GM06990 (cell line): ENCODE results near the gene SOX12.

ENCODE experiments used
- DNase-seq: peaks from one replicate; pipeline ENCODE4 v3.0.0-alpha.2; 2011; ENCODE audit not compliant: insufficient read length; ENCODE audit errors: extremely low read depth
- H3K27me3 ChIP-seq: replicated peaks from 2 replicates; pipeline ENCODE4 v1.6.0; 2011; ENCODE audit warnings: low read length; ENCODE audit not compliant: control insufficient read depth, insufficient read depth
- H3K36me3 ChIP-seq: 2 replicates; pipeline ENCODE4 v1.5.1; 2011; ENCODE audit warnings: low read length; ENCODE audit not compliant: control insufficient read depth, insufficient read depth
- H3K4me3 ChIP-seq: replicated peaks from 2 replicates; pipeline ENCODE4 v1.5.1; 2011; ENCODE audit warnings: low read depth, mild to moderate bottlenecking, control low read depth, low read length
- CTCF ChIP-seq: IDR thresholded peaks from 2 replicates; pipeline ENCODE4 v1.5.1; 2011; ENCODE audit warnings: low read length, control low read depth, mild to moderate bottlenecking, inconsistent platforms; ENCODE audit not compliant: insufficient read depth, poor library complexity, severe bottlenecking

Gene SOX12

DNA sequence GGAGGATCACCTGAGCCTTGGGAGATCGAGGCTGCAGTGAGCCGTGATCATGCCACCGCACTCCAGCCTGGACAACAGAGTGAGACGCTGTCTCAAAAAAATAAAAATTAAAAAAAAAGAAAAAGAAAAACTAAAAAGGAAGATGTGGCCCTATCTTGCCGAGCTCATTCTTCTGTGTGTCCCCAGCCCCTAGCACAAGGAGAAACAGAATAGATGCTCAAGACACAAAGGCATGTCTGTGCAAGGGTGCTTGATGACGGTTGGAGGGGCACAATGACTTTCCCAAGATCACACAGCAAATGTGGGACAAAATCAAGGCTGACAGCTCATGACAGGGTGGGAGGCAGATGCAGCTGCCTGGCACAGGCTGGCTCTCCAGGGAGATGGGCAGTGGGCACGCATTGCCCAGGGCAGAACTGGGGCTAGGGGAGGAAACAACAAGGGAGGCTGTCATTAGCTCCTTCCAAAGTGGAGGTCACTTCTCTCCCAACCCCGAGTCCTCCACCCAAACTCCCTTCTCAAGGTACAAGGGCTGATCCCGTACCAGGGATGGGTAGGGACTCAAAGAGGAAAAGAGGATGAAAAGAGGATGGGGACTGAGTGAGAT, 20.8 kb downstream of the SOX12 start:
- DNase-seq: no peak
- no peaks in the 10 kb centered on the region for H3K36me3 ChIP-seq
- TF ChIP-seq CTCF: no peak
- H3K27me3 ChIP-seq: no peaks in the 10 kb centered on the region
- H3K4me3 ChIP-seq: peak overlapping the region; percentile 86

DNA sequence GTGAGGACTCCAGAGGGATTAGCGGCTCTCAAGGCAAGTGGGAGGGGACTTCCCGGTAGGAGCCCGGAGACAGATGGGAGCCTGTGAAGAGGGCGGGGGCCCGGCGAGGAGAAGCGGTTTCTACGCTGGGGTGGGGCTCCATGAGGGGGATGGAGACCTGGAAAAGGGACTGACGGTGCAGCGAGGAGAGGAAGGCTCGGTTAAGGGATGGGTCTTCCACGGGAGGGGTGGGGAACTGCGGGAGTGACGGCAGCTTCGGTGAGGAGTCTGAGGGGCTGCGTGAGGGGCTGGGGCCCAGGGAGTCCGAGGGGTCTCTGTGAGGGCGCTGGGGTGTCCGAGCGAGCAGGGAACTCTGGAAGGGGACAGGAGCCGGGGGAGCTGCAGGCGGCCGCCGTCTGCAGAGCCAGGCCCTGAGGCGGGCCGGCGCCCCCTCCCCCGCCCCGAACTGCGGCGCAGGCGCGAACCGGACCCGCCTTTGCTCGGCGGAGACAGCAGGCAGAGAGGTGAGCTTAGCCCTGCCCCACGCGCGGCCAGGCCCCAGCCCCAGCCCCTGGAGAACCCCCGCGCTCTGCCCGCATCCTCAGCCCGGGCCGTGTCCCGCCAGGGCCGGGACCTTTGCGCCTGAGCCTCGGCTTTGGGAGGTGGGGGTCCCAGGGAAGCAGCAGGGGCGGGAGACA, 21.4 kb downstream of the SOX12 start, which contains the start of gene NRSN2:
Gene NRSN2 (plus strand): TSS at position 472 of the 677 bp plus-strand sequence. CDS start 2,533 bp downstream, outside the sequence.
- DNase-seq: peak; percentile 72
- no peaks in the 10 kb centered on the region for H3K27me3 ChIP-seq
- no peaks in the 10 kb centered on the region for H3K36me3 ChIP-seq
- H3K4me3 ChIP-seq: peak within 1 kb of the TSS; percentile 86
- TF ChIP-seq CTCF: no peak

- DNase-seq: no peak
- TF ChIP-seq CTCF: no peak
- Histone ChIP-seq H3K4me3 (peak overlapping the region; percentile 86), H3K27me3 (no peaks in the 10 kb centered on the region), H3K36me3 (no peaks in the 10 kb centered on the region)
Measured at GRCh38 chr20:347317-347639, 21.9 kb downstream of the SOX12 start.

DNA sequence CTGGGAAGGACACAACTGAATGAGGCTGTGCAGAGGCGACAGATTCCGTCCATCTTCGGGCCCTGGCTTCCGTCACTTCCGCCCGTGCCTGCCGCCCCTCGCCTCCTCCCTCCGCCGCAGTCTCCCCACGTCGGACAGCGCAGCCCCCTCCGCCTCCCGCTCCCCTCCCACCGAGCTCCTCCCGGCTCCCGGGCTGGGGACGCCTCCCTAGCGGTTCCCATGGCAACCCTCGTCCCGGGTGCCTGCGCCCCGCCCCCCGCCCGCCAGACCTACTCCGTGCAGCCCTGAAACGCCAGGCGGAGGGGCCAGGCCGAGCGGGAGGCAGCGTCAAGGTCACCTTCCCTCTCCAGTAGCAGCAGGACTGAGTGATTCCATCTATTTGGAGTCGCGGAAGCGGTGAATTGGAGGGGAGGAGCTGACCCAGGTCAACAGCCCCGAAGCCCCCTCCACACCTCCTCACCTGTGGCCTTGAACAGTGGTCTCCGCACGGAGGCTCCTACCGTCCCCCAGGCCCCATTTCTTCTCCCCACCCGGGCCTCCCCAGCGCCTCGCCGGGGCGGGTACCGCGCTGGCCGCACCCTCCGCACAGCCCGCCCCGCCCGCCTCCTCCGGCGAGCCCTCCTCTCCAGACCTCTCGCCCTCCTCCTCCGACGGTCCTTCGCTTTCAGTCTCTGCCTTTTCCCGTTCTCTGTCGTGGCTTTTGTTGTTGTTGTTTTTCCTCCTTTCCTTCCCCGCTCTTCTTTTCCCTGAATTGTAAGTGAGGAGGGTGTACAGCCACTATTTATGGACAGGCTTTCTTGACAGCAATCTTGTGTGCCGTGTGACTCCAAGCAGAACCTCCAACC, 22.5 kb downstream of the SOX12 start:
- Histone ChIP-seq H3K27me3 (no peaks in the 10 kb centered on the region), H3K36me3 (no peaks in the 10 kb centered on the region), H3K4me3 (peak overlapping the region; percentile 86)
- no peak for TF ChIP-seq CTCF
- DNase-seq: peak; percentile 92

- DNase-seq: no peak
- no peak overlapping the region for H3K4me3 ChIP-seq
- TF ChIP-seq CTCF: no peak
- no peaks in the 10 kb centered on the region for H3K27me3 ChIP-seq
- H3K36me3 ChIP-seq: no peaks in the 10 kb centered on the region
Measured at GRCh38 chr20:348972-349841, 23.9 kb downstream of the SOX12 start.
